Myocyte (in vitro differentiated cells): Measurements from ENCODE around the gene RAB9A. TPM values are rescaled to one million over a fixed set of nuclear protein-coding genes. Genes with fewer than 3 reads are reported as not detected.
"Not testable (repeated sequence)": the region's sequence is repeated elsewhere in the genome, so short reads cannot be mapped to it uniquely, and the experiment has no call there.

ENCODE experiments used
- DNase-seq: peaks from one replicate; pipeline ENCODE4 v3.0.0-alpha.2; 2012; ENCODE audit warnings: low read depth
- polyA plus RNA-seq: library from polyadenylated mRNA; unstranded; fragments of >200 nt; gene quantifications from one replicate; pipeline ENCODE4 v1.2.1, GENCODE V29; 2012; ENCODE audit warnings: missing spikeins
- total RNA-seq: library from RNA; depleted of rRNA; stranded (reverse); fragments of >200 nt; gene quantifications from 2 replicates; pipeline ENCODE4 v1.2.3, GENCODE V29; 2014

RAB9A gene
- 24.6 and 40.3 TPM in 2 replicates for total RNA-seq
- 16.7 TPM for polyA plus RNA-seq

DNA sequence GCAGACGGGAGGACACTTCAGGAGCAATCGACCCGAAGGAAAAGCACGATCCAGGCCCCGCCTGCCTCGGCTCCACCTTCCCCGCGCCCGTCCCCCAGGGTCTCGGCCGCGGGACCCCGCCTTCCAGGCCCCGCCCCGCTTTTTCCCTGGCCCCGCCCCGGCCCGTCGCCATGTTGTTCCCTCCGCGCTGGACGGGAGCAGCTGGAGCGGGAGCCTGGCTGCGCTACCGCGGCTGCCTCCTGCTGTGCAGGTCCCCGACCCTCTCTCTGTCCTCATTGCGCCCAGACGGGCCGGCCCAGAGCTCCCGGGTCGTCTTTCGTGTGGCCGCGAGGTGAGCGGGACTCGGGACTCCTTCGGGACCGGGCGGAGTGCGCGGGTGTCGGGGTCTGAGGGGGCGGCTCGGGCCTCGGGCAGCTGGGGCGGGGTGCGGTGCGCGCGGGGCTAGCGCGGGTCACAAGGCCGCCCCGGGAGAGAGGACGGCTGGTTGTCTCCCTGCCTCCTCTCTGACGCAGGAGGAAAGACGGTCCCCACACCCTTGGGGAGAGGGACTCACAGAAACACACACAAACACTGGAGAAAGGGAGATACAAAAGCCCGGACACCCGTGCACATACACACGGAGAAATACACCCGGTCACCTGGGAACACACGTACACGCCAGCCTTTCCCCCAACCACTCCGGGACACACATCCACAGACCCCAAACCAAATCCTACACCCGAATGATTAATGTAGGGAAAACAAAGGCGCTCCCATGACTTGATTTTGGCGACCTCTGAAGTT, at the start of gene RAB9A:
RAB9A (plus strand) TSS at position 171 of the 783 bp plus-strand sequence. CDS start 19,619 bp downstream, outside the sequence.
- DNase-seq = peak; percentile 76

DNA sequence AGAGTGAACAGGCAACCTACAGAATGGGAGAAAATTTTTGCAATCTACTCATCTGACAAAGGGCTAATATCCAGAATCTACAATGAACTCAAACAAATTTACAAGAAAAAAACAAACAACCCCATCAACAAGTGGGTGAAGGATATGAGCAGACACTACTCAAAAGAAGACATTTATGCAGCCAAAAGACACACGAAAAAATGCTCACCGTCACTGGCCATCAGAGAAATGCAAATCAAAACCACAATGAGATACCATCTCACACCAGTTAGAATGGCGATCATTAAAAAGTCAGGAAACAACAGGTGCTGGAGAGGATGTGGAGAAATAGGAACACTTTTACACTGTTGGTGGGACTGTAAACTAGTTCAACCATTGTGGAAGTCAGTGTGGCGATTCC, 47.2 kb upstream of the RAB9A start:
- not testable (repeated sequence) for DNase-seq

DNA sequence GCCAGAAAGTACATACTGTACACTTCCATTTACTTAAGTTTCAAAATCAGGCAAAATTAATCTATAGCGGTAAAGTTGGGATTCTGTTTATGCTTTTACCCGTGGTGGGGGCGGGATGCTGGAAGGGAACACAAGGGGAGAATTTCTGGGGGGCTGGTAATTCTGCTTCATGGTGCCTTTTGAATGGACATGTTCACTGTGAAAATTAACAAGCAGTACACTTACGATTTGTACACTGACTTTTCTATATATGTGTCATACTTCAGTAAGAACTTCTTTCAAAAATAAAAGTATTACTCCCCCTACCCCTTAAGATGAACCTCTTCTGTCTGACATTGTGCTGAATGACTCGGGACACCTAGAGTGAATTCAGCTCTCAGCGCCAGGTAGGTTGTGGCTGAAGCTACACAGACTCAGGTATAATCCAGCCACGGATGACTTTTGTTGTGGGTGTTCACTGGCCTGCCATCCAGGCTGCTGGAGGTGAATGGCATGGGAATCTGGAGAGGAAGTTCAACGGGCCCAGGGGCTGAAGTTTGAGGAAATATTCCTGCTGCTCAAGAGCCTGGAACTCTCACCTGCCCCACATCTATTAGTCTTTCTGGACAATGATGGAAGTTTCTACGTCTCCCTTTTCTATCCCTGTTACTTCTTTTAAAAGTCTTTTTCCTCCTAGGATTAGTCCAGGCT, 43.3 kb upstream of the RAB9A start:
- DNase-seq = no peak

GRCh38 chrX:13646154-13646549, 42.8 kb upstream of the RAB9A start:
- peak; percentile 77 for DNase-seq

GRCh38 chrX:13647709-13648212, 41.2 kb upstream of the RAB9A start:
- DNase-seq = peak; percentile 60

- not testable (repeated sequence) for DNase-seq
Measured at GRCh38 chrX:13648336-13648735, 40.6 kb upstream of the RAB9A start.

DNA sequence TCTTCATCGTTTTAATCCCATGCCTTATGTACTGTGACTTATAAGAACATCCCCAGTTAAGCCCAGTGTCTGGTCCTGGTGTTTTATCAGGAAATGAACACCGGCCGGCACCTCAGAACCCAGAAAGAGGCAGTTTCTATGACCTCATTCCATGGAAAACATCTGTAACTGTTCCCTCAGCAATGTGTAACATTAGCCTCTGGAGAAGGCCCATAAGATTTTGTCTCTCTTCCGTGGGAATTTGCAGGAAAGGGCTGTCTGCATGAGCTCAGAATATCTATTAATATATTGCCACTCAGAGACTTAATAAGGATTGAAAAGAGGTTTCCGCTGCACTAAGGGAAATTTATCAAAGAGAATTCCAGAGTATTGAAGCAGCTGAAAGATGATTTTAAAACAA, 39.1 kb upstream of the RAB9A start:
- DNase-seq = peak; percentile 20

DNA sequence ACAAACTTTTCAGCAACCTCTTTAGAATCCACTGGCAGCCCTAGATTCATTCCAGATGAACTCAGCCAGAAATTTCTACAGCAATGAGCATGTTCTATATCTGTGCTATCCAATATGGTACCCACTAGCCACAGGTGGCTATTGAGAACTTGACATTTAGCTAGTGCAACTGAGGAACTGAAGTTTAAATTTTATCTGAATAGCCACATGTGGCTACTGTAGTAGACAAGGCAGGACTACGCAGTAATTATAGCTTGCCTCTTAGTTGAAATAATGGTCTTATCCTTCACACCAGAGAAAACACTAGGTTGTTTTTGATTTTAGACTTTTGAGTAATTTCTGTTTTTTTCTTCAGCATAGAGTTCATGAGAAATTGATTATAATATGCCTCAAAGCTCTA, 38.6 kb upstream of the RAB9A start:
- no peak for DNase-seq

GRCh38 chrX:13651150-13651549, 37.8 kb upstream of the RAB9A start:
- no peak for DNase-seq

DNA sequence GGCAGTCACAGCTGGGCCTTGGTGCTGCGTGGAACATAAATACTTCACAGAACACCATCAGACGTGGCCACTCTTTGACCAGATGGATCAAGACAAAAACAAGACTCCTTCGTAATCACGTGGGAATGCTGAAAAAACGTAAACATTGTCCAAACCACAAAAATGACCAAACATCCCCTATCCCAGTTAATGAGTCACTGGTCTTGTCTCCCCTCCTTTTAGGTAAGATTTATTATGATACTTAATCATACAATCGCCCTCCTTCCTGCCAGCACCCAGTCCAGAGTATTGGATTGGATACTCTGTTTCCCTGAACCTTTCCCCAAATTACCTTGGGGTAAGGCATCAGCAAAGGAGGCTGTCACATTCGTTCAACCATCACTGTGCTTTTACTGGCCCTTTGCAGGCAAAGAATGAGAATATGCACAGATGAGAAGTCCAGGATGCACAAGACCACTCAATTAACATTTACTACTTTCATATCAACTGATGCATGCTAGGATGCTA, 36.6 kb upstream of the RAB9A start:
- peak; percentile 52 for DNase-seq

DNA sequence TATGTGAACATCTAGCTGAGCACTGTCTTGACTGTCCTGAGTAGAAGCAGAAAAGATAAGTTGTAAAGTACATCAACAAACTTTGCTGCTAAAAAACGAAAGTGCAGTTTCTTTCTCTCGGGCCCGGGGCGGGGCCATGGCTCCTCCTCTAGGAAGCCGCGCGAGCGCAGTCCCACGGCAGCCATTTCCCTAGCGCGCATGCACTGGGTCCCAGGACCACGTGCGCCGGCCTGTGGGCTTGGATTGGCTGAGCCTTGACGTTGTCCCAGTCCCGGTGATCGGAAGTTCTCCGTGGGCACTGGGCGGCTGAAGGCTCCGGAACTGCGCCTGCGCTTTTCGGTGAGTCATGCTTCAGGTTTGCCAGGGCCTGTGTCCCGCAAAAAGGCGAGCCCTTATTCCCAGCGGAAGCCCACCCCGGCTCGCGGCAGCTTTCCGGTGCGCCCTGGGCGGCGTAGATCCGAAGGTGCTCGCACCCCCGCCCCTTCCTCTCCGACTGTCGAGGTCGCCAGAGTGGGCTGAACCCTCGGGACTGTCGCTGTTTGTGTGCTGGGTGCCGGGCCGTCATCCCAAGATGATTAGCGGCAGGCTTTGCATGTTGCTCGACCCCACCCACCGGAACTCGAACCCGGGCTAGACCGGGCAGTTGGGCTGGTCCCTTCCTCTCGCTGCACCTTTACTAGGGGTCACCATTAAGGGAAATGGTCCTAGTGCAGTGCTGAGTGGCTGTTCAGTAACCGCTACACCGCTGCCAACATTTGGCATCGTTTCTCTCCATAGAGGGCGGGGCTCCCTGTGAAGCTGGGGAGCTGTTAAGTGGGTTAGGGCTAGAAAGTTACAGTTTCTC, 35.9 kb upstream of the RAB9A start, which contains the start of gene TCEANC:
TCEANC (plus strand) TSS at position 292 of the 844 bp plus-strand sequence. CDS start 9,368 bp downstream, outside the sequence.
- DNase-seq = peak; percentile 95

GRCh38 chrX:13654116-13654515, 34.8 kb upstream of the RAB9A start:
- DNase-seq = no peak

- no peak for DNase-seq
Measured at GRCh38 chrX:13655674-13656073, 33.3 kb upstream of the RAB9A start.

GRCh38 chrX:13658602-13659001, 30.3 kb upstream of the RAB9A start:
- peak; percentile 65 for DNase-seq

DNA sequence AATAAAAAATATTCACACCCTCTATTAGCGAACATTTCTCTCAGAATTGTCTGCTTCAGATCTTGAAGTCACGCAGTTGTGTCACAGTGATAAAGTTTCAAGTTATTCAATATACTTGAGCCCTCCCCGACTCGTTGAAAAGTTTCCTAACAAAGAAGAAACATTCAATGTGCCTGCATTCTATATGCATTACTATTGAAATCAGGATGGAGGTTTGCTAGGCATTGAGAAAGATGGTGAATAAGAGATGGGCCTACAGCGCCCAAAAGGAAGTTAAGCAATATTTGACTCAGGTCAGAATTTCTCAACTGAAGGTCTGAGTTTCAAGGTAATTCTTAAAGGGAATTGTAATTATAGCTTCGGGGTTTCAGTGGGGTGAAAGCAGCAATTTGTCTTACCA, 29.9 kb upstream of the RAB9A start:
- peak; percentile 15 for DNase-seq

DNA sequence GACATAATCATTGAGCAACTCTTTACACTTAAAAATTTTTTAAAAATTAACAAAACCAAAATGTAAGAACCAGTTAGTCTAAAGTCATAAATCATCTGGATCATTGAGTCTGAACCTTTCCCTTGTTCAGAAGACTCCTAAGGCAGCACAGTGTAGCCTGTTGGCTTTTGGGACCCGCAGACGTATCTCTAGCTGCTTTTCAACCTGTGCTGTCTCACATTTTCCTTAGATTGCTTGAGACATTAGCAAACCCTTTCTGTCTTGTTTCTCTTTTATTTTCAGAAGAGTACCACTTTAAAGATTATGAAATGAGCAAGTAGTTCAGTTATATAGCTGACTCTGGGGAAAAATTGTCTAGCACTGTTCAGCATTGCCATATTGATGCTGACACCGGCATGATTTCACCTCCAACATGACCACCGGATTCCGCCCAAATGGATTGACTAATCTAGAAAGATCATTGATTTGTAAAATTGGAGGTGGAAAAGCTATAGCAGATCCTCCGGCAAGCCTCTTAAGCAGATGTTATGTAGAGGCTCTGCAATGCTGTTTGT, 27.1 kb upstream of the RAB9A start:
- no peak for DNase-seq

- DNase-seq = no peak
Measured at GRCh38 chrX:13662355-13662791, 26.6 kb upstream of the RAB9A start.

DNA sequence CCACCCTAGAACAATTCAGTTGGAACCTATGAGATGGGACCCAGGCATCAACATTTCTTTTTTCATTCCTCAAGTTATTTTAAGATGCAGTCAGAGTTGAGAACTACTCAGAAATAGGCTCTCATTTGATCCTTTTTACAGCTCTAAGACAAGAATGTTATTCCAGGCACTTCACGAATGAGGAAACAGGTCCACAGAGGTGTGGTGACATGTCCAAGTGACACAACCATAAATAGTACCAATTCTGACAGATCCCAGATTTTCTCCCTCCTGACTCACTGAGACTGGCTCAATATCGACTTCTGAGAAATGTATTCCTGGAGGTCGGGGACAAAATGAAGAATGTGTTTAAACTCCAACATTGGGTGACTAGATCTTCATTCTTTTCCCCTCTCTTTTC, 24.9 kb upstream of the RAB9A start:
- DNase-seq = no peak

- peak; percentile 22 for DNase-seq
Measured at GRCh38 chrX:13666836-13667235, 22.1 kb upstream of the RAB9A start.

GRCh38 chrX:13667919-13668318, 21.0 kb upstream of the RAB9A start:
- DNase-seq = no peak

DNA sequence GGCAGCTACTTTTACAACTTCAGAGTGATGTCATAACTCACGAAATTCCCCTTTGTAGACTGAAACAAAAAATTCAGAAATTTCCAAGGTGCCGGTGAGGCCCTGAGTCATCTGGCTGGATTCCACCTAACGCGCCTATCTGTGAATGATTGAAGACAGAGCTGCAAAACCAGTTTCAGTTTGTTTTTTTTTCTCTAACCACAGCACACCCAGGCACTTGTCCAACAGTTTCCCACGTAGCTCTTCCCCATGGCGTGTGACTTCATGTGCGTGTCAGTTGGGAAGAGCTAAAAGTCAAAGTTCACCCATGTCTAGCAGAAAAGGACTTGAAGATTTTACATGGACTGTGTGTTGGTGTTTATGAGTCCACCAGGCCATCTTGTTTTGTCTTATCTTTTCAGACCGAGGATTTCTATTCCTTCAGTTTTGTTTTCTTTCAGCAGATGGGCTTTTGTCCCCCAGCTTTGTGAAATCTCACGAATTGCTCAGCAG, 19.6 kb upstream of the RAB9A start:
- peak; percentile 76 for DNase-seq
